Suprapubic skin (tissue), 4 donors: ENCODE results near the gene ABCC8. TPM values are rescaled to one million over a fixed set of nuclear protein-coding genes. Genes with fewer than 3 reads are reported as not detected.

ENCODE experiments used
- DNase-seq, 2 donors: peaks; one replicate each; pipeline ENCODE4 v3.0.0-alpha.2; 2019; ENCODE audit warnings: low spot score in 2 of 2
- H3K27ac ChIP-seq: fragments of 200-600 bp; sonication (generic); one replicate; pipeline ENCODE4 v1.5.1; 2019
- H3K27me3 ChIP-seq: fragments of 200-600 bp; sonication (generic); one replicate; pipeline ENCODE4 v1.5.1; 2019
- H3K36me3 ChIP-seq: fragments of 200-600 bp; sonication (generic); one replicate; pipeline ENCODE4 v1.5.1; 2019
- H3K4me1 ChIP-seq: fragments of 200-600 bp; sonication (generic); one replicate; pipeline ENCODE4 v1.5.1; 2019
- H3K4me3 ChIP-seq: fragments of 200-600 bp; sonication (generic); one replicate; pipeline ENCODE4 v1.5.1; 2019; ENCODE audit warnings: mild to moderate bottlenecking
- H3K9me3 ChIP-seq: fragments of 200-600 bp; sonication (generic); one replicate; pipeline ENCODE4 v1.5.1; 2019
- EP300 ChIP-seq: sonication (generic); formaldehyde crosslinking; IDR thresholded peaks from one replicate; pipeline ENCODE4 v1.6.1; 2017; ENCODE audit warnings: antibody characterized with exemption
- POLR2A ChIP-seq, 2 donors: fragments of 450-650 bp; IDR thresholded peaks; one replicate each; pipeline ENCODE4 v1.6.1; 2017; ENCODE audit warnings: antibody characterized with exemption in 2 of 2, mild to moderate bottlenecking in 2 of 2, moderate library complexity in 2 of 2
- POLR2AphosphoS5 ChIP-seq, 3 donors: sonication (generic); formaldehyde crosslinking; IDR thresholded peaks; one replicate each; pipeline ENCODE4 v1.6.1; 2017; ENCODE audit warnings: antibody characterized with exemption in 3 of 3
- WGBS: methylation state at CpG from one replicate; pipeline ENCODE4 v1.1.5; 2018; 5-methylcytosine and 5-hydroxymethylcytosine counted together
- total RNA-seq, 4 donors: library from RNA; depleted of rRNA; stranded (reverse); fragments of >200 nt; gene quantifications; one replicate each; pipeline ENCODE4 v1.1.0, GENCODE V29; 2016
- TF ChIP-seq, protein P1 (sequence below), 2 donors: fragments of 200-600 bp in 1 of 2; fragments of 450-650 bp in 1 of 2; sonication (generic) in 1 of 2; IDR thresholded peaks; one replicate each; pipeline ENCODE4 v1.5.1; 2016 to 2019; ENCODE audit warnings: antibody characterized with exemption in 2 of 2, mild to moderate bottlenecking in 1 of 2, moderate library complexity in 1 of 2

Gene ABCC8
- total RNA-seq, 4 donors from 2014 or later, result 0.42 TPM; not detected in 3

GRCh38 chr11:17397311-17398002 lies 79.2 kb downstream of the ABCC8 start:
- H3K27me3 ChIP-seq, result no peaks in the 10 kb centered on the region
- no peaks in the 10 kb centered on the region for H3K4me1 ChIP-seq
- no peak for DNase-seq
- H3K4me3 ChIP-seq, result no peak overlapping the region
- 80% methylated on average over 1 of the region's 14 CpGs for WGBS
- H3K36me3 ChIP-seq, result no peaks in the 10 kb centered on the region
- no peaks in the 10 kb centered on the region for H3K9me3 ChIP-seq
- TF ChIP-seq POLR2AphosphoS5 (IDR thresholded peaks at IDR 0.05) (no peak), EP300 (no peak)
- TF ChIP-seq, protein P1, sequence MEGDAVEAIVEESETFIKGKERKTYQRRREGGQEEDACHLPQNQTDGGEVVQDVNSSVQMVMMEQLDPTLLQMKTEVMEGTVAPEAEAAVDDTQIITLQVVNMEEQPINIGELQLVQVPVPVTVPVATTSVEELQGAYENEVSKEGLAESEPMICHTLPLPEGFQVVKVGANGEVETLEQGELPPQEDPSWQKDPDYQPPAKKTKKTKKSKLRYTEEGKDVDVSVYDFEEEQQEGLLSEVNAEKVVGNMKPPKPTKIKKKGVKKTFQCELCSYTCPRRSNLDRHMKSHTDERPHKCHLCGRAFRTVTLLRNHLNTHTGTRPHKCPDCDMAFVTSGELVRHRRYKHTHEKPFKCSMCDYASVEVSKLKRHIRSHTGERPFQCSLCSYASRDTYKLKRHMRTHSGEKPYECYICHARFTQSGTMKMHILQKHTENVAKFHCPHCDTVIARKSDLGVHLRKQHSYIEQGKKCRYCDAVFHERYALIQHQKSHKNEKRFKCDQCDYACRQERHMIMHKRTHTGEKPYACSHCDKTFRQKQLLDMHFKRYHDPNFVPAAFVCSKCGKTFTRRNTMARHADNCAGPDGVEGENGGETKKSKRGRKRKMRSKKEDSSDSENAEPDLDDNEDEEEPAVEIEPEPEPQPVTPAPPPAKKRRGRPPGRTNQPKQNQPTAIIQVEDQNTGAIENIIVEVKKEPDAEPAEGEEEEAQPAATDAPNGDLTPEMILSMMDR (IDR thresholded peaks at IDR 0.05), result no peak
- H3K27ac ChIP-seq, result no peak overlapping the region

GRCh38 chr11:17396598-17397310 lies 79.9 kb downstream of the ABCC8 start:
- no peaks in the 10 kb centered on the region for H3K9me3 ChIP-seq
- TF ChIP-seq, protein P1 (IDR thresholded peaks at IDR 0.05), result no peak
- TF ChIP-seq EP300 (no peak), POLR2A (IDR thresholded peaks at IDR 0.05) (no peak)
- no peak for DNase-seq
- 92% methylated on average over 20 of the region's 22 CpGs for WGBS
- H3K4me3 ChIP-seq, result no peak overlapping the region
- no peaks in the 10 kb centered on the region for H3K36me3 ChIP-seq
- no peak overlapping the region for H3K27ac ChIP-seq
- H3K27me3 ChIP-seq, result no peaks in the 10 kb centered on the region
- no peaks in the 10 kb centered on the region for H3K4me1 ChIP-seq

DNA sequence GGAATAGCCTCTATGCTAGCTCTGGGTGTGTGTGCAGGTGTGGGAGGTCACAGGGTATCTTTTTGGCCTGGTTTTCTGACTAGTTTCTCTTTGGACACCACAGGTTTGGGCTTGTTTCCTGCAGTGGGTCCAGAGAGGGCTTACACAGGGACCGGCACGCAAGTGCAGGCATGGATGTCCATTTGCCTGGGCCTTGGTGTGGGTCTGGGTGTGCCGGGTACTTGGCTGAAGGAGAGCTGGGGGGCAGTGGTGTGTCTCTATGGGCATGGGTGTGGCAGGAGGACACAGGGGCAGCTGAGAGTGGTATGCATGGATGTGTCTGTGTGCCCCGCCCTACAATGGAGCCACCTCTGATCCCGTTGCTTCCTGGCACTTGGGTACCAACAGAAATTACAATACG lies 80.7 kb downstream of the ABCC8 start:
- Histone ChIP-seq H3K36me3 (no peaks in the 10 kb centered on the region), H3K27ac (no peak overlapping the region), H3K4me1 (no peaks in the 10 kb centered on the region), H3K9me3 (no peaks in the 10 kb centered on the region), H3K27me3 (no peaks in the 10 kb centered on the region), H3K4me3 (no peak overlapping the region)
- 88% methylated on average over 6 of the region's 6 CpGs for WGBS
- no peak for TF ChIP-seq POLR2A (IDR thresholded peaks at IDR 0.05)
- TF ChIP-seq POLR2AphosphoS5 (IDR thresholded peaks at IDR 0.05), result no peak
- TF ChIP-seq EP300, result no peak
- TF ChIP-seq, protein P1 (IDR thresholded peaks at IDR 0.05), result no peak
- no peak for DNase-seq

DNA sequence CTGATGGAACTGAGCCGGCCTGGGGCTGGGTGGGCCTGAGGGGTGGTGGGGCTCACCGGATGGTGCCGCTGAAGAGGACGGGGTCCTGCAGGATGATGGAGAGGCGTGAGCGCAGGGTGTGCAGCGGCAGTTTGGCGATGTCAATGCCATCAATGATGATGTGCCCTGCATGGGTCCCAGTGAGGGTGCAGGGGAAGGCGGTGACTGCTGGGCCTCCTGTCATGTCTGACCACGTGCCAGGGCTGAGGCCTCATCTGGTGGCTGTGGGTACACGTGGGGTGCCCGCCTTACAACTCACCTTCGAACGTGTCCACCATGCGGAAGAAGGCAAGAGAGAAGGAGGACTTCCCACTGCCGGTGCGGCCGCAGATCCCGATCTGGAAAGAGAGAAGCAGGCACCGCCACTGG lies 81.1 kb downstream of the ABCC8 start:
- 90% methylated on average over 17 of the region's 20 CpGs for WGBS
- Histone ChIP-seq H3K4me3 (no peak overlapping the region), H3K36me3 (no peaks in the 10 kb centered on the region), H3K27ac (no peak overlapping the region), H3K27me3 (no peaks in the 10 kb centered on the region), H3K9me3 (no peaks in the 10 kb centered on the region), H3K4me1 (no peaks in the 10 kb centered on the region)
- no peak for TF ChIP-seq EP300
- TF ChIP-seq POLR2AphosphoS5 (IDR thresholded peaks at IDR 0.05), result no peak
- TF ChIP-seq POLR2A (IDR thresholded peaks at IDR 0.05), result no peak
- TF ChIP-seq, protein P1 (IDR thresholded peaks at IDR 0.05), result no peak
- DNase-seq, result no peak

- H3K9me3 ChIP-seq, result no peaks in the 10 kb centered on the region
- DNase-seq, result no peak
- no peak overlapping the region for H3K4me3 ChIP-seq
- peaks cover under 1% of the 10 kb centered on the region for H3K4me1 ChIP-seq
- no peak overlapping the region for H3K27ac ChIP-seq
- H3K36me3 ChIP-seq, result no peaks in the 10 kb centered on the region
- H3K27me3 ChIP-seq, result no peaks in the 10 kb centered on the region
- TF ChIP-seq POLR2A (IDR thresholded peaks at IDR 0.05) (no peak), POLR2AphosphoS5 (IDR thresholded peaks at IDR 0.05) (no peak), EP300 (no peak)
- TF ChIP-seq, protein P1 (IDR thresholded peaks at IDR 0.05), result no peak
- 95% methylated on average over 7 of the region's 10 CpGs for WGBS
Observed at GRCh38 chr11:17394743-17395390, 81.8 kb downstream of the ABCC8 start.
